Mesothelial cell of epicardium (in vitro differentiated cells): Measurements from ENCODE around the gene BMERB1. TPM values are rescaled to one million over a fixed set of nuclear protein-coding genes. Genes with fewer than 3 reads are reported as not detected.

Experiments used
- DNase-seq, 2 experiments: peaks; one replicate each; pipeline ENCODE4 v3.0.0; 2021; ENCODE audit warnings: low spot score in 2 of 2; ENCODE audit not compliant: unreplicated experiment in 2 of 2
- H3K27ac Mint-ChIP-seq: 2 replicates; pipeline ENCODE4 v1.8.0; 2021; ENCODE audit warnings: mixed read lengths
- H3K27me3 Mint-ChIP-seq: 2 replicates; pipeline ENCODE4 v1.8.0; 2021; ENCODE audit warnings: low read depth, mixed read lengths
- H3K36me3 Mint-ChIP-seq: 2 replicates; pipeline ENCODE4 v1.8.0; 2021; ENCODE audit warnings: mixed read lengths
- H3K4me1 Mint-ChIP-seq: 2 replicates; pipeline ENCODE4 v1.8.0; 2021; ENCODE audit warnings: mixed read lengths
- H3K4me3 Mint-ChIP-seq: 2 replicates; pipeline ENCODE4 v1.8.0; 2021; ENCODE audit warnings: mild to moderate bottlenecking, moderate library complexity, mixed read lengths
- H3K9me3 Mint-ChIP-seq: 2 replicates; pipeline ENCODE4 v1.8.0; 2021; ENCODE audit warnings: mixed read lengths
- total RNA-seq: library from RNA; stranded (reverse); gene quantifications from 3 replicates; pipeline ENCODE4 v1.2.1, GENCODE V29; 2021
- TF ChIP-seq, protein P1 (sequence below): fragments of 200-600 bp; sonication (generic); IDR thresholded peaks from one replicate; pipeline ENCODE4 v1.5.0; 2021; ENCODE audit warnings: antibody characterized with exemption; ENCODE audit not compliant: unreplicated experiment

The BMERB1 gene
- total RNA-seq, 1 donor from 2014 or later: 3.9 TPM

DNA sequence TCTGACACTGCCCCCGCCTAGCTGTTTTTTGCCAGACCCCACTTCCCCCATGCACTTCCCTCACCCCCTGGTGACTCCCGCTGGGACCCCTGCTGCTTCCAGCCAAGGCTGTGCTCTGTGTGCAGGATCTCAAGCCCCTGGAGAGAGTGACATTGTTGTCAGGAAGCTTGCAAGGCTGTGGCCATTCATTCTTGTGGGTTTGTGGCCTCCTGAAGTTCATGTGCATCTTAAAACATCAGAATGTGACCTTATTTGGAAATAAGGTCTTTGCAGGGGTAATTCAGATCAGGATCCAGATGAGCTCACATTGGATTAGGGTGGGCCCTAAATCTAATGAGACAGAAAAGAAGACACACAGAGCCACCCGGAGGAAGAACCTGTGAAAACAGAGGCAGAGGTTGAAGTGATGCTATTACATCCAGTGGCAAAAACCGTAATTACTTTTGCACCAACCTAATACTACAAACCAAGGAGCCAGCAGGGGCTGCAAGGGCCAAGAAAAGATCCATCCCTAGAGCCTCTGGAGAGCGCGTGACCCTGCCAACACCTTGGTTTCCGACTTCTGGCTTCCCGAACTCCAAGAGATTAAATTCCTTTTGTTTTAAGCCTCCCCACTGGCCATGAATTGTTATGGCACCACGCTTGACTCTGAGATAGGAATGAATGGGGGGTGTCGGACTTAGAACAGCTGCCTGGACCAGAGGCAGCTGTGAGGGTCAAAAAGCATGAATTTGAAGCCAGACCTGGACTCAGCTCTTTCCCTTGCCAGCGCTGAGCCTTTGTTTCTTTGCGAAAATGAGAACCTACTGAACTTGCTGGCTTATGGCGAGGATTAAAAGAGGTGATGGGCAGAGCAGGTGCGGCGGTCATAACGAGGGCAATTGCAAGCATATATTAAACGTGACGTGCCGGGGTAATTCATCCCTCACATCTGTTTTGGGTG lies 75.5 kb downstream of the BMERB1 start:
- Mint-ChIP-seq H3K27ac (no peak overlapping the region), H3K4me1 (no peaks in the 10 kb centered on the region), H3K27me3 (peaks cover 38% of the 10 kb centered on the region), H3K36me3 (no peaks in the 10 kb centered on the region), H3K4me3 (no peak overlapping the region), H3K9me3 (no peaks in the 10 kb centered on the region)
- TF ChIP-seq, protein P1, sequence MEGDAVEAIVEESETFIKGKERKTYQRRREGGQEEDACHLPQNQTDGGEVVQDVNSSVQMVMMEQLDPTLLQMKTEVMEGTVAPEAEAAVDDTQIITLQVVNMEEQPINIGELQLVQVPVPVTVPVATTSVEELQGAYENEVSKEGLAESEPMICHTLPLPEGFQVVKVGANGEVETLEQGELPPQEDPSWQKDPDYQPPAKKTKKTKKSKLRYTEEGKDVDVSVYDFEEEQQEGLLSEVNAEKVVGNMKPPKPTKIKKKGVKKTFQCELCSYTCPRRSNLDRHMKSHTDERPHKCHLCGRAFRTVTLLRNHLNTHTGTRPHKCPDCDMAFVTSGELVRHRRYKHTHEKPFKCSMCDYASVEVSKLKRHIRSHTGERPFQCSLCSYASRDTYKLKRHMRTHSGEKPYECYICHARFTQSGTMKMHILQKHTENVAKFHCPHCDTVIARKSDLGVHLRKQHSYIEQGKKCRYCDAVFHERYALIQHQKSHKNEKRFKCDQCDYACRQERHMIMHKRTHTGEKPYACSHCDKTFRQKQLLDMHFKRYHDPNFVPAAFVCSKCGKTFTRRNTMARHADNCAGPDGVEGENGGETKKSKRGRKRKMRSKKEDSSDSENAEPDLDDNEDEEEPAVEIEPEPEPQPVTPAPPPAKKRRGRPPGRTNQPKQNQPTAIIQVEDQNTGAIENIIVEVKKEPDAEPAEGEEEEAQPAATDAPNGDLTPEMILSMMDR: no peak
- no peak for DNase-seq

DNA sequence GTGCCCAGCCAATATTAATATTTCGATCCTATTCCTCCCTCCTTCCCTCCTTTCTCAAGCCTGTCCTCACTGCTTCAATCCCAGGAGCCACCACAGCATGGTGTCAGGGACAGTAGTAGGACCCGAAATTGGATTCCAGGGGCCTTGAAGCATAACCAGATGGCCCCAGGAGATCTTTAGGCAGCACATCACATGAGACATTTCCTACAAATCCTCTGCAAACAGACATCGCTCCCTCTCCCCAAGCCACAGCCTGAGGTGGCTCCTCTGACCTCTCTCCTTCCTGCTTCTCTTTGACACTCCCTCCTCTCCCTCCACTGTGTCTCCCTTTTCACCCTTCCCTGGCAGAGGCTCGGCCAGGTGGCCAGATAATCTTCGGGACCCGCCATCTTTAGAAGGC lies 76.6 kb downstream of the BMERB1 start:
- H3K9me3 Mint-ChIP-seq: no peaks in the 10 kb centered on the region
- DNase-seq: no peak
- TF ChIP-seq, protein P1: no peak
- no peak overlapping the region for H3K4me3 Mint-ChIP-seq
- H3K27ac Mint-ChIP-seq: no peak overlapping the region
- H3K4me1 Mint-ChIP-seq: no peaks in the 10 kb centered on the region
- H3K27me3 Mint-ChIP-seq: peaks cover 36% of the 10 kb centered on the region
- no peaks in the 10 kb centered on the region for H3K36me3 Mint-ChIP-seq

- Mint-ChIP-seq H3K4me3 (no peak overlapping the region), H3K27me3 (peaks cover 28% of the 10 kb centered on the region), H3K27ac (no peak overlapping the region), H3K4me1 (no peaks in the 10 kb centered on the region), H3K36me3 (no peaks in the 10 kb centered on the region), H3K9me3 (no peaks in the 10 kb centered on the region)
- TF ChIP-seq, protein P1: no peak
- DNase-seq: no peak
These were observed 77.5 kb downstream of the BMERB1 start for GRCh38 chr16:15511759-15512487.

DNA sequence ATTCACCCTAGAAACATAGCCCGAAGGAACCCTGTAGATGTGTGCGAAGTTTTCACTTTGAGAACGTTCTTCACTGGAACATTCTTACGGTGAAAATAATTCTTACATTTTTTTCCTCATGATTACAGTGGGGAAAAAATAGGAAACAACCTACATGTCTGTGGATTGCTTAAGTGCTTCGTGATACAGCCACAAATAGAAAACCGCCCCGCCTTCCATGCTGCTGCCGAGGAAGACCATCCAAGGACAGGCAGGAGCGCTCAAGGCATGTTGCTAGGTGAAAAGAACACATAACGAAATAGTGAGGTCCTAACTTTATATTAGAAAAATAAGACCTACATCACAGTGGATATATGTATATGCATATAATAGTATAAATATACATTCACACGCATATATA lies 78.8 kb downstream of the BMERB1 start:
- TF ChIP-seq, protein P1: no peak
- no peaks in the 10 kb centered on the region for H3K9me3 Mint-ChIP-seq

GRCh38 chr16:15515992-15516391 lies 81.6 kb downstream of the BMERB1 start:
- DNase-seq: no peak
- no peak overlapping the region for H3K4me3 Mint-ChIP-seq
- peaks cover 5% of the 10 kb centered on the region for H3K27me3 Mint-ChIP-seq
- H3K4me1 Mint-ChIP-seq: peaks cover 8% of the 10 kb centered on the region
- H3K9me3 Mint-ChIP-seq: no peaks in the 10 kb centered on the region
- TF ChIP-seq, protein P1: no peak
- no peaks in the 10 kb centered on the region for H3K36me3 Mint-ChIP-seq
- H3K27ac Mint-ChIP-seq: no peak overlapping the region

More for the DNA sequence above, 78.8 kb downstream of the BMERB1 start:
- no peaks in the 10 kb centered on the region for H3K36me3 Mint-ChIP-seq
- no peak overlapping the region for H3K27ac Mint-ChIP-seq
- H3K4me3 Mint-ChIP-seq: no peak overlapping the region
- peaks cover 17% of the 10 kb centered on the region for H3K27me3 Mint-ChIP-seq
- no peak for DNase-seq
- H3K4me1 Mint-ChIP-seq: no peaks in the 10 kb centered on the region
